ENCODE data around the gene MED6.

GRCh38 chr14:70576891-70577290 is 23.6 kb downstream of the MED6 start:
- TF ChIP-seq CTCF (IDR thresholded peaks at IDR 0.05): no peak
- TF ChIP-seq POLR2AphosphoS5 (IDR thresholded peaks at IDR 0.05): no peak
- TF ChIP-seq POLR2A (IDR thresholded peaks at IDR 0.05): no peak

Measured in stomach (tissue), 4 donors.